Smooth muscle cell (in vitro differentiated cells): ENCODE data around the gene NLRC5. TPM values are rescaled to one million over a fixed set of nuclear protein-coding genes. Genes with fewer than 3 reads are reported as not detected.
"Not testable (repeated sequence)": the region's sequence is repeated elsewhere in the genome, so short reads cannot be mapped to it uniquely, and the experiment has no call there.

Source experiments
- DNase-seq: peaks from one replicate; lab custom pipeline; 2025; ENCODE audit not compliant: unreplicated experiment; lab: John Stamatoyannopoulos, UW
- H2AFZ ChIP-seq: fragments of 200-600 bp; sonication (generic); 2 replicates; pipeline ENCODE4 v1.6.0; 2016; ENCODE audit warnings: antibody characterized with exemption, low read depth, mild to moderate bottlenecking
- H3F3A ChIP-seq: fragments of 200-600 bp; sonication (generic); 2 replicates; pipeline ENCODE4 v1.6.0; 2017; ENCODE audit warnings: antibody characterized with exemption, low read depth
- H3K27ac ChIP-seq: fragments of 200-600 bp; sonication (generic); 2 replicates; pipeline ENCODE4 v1.5.1; 2016; ENCODE audit warnings: low read depth, mild to moderate bottlenecking
- H3K27me3 ChIP-seq: fragments of 200-600 bp; sonication (generic); 2 replicates; pipeline ENCODE4 v1.6.1; 2016; ENCODE audit warnings: low read depth, mild to moderate bottlenecking
- H3K36me3 ChIP-seq: fragments of 200-600 bp; sonication (generic); 2 replicates; pipeline ENCODE4 v1.5.1; 2016; ENCODE audit warnings: low read depth
- H3K4me1 ChIP-seq: fragments of 200-600 bp; sonication (generic); 2 replicates; pipeline ENCODE4 v1.5.1; 2016; ENCODE audit warnings: low read depth
- H3K4me2 ChIP-seq: fragments of 200-600 bp; sonication (generic); 2 replicates; pipeline ENCODE4 v1.6.0; 2016; ENCODE audit warnings: mild to moderate bottlenecking
- H3K4me3 ChIP-seq: fragments of 200-600 bp; sonication (generic); 2 replicates; pipeline ENCODE4 v1.5.1; 2016; ENCODE audit warnings: mild to moderate bottlenecking
- H3K79me2 ChIP-seq: fragments of 200-600 bp; sonication (generic); 2 replicates; pipeline ENCODE4 v1.6.0; 2016; ENCODE audit warnings: low read depth, mild to moderate bottlenecking
- H3K9ac ChIP-seq: fragments of 200-600 bp; sonication (generic); 2 replicates; pipeline ENCODE4 v1.6.0; 2016; ENCODE audit warnings: low read depth
- H3K9me3 ChIP-seq: fragments of 200-600 bp; sonication (generic); replicated peaks from 2 replicates; pipeline ENCODE4 v1.5.1; 2016; ENCODE audit warnings: low read depth
- H4K20me1 ChIP-seq: fragments of 200-600 bp; sonication (generic); 2 replicates; pipeline ENCODE4 v1.6.0; 2016; ENCODE audit warnings: low read depth
- CTCF ChIP-seq: fragments of 200-600 bp; sonication (generic); IDR thresholded peaks from 2 replicates; pipeline ENCODE4 v1.5.1; 2017; ENCODE audit warnings: borderline replicate concordance, mild to moderate bottlenecking, antibody characterized with exemption; ENCODE audit not compliant: insufficient read depth, poor library complexity, severe bottlenecking
- WGBS: methylation state at CpG from one replicate; pipeline ENCODE4 v1.1.7; 2016; ENCODE audit warnings: low lambda C conversion rate; 5-methylcytosine and 5-hydroxymethylcytosine counted together
- polyA plus RNA-seq: library from polyadenylated mRNA; unstranded; fragments of >200 nt; fragmentation: Nextera tagmentation; extraction: Ambion mirVana; gene quantifications from 2 replicates; pipeline ENCODE4 v1.2.1, GENCODE V29; 2016
- total RNA-seq: library from RNA; depleted of rRNA; stranded (reverse); fragments of >200 nt; gene quantifications from 2 replicates; pipeline ENCODE4 v1.2.3, GENCODE V29; 2014

The NLRC5 gene
- total and polyA plus RNA-seq, 2 experiments from 2014 or later = 4.2 to 21.4 TPM

- H3K9ac ChIP-seq = no peak overlapping the region
- no peak for DNase-seq
- H3K27me3 ChIP-seq = no peaks in the 10 kb centered on the region
- no peaks in the 10 kb centered on the region for H3F3A ChIP-seq
- no peak overlapping the region for H3K27ac ChIP-seq
- no peaks in the 10 kb centered on the region for H3K4me1 ChIP-seq
- no peaks in the 10 kb centered on the region for H4K20me1 ChIP-seq
- no peaks in the 10 kb centered on the region for H3K36me3 ChIP-seq
- no peak overlapping the region for H2AFZ ChIP-seq
- H3K4me3 ChIP-seq = no peak overlapping the region
- no peak overlapping the region for H3K4me2 ChIP-seq
- no peak for TF ChIP-seq CTCF
- H3K9me3 ChIP-seq = no peaks in the 10 kb centered on the region
- no peaks in the 10 kb centered on the region for H3K79me2 ChIP-seq
- 85% methylated on average over 18 of the region's 18 CpGs for WGBS
Observed at GRCh38 chr16:56972403-56973293, 16.7 kb upstream of the NLRC5 start.

- H4K20me1 ChIP-seq = no peaks in the 10 kb centered on the region
- no peak overlapping the region for H3K4me3 ChIP-seq
- no peaks in the 10 kb centered on the region for H3K79me2 ChIP-seq
- H3K4me2 ChIP-seq = no peak overlapping the region
- no peak overlapping the region for H3K9ac ChIP-seq
- H3K9me3 ChIP-seq = no peaks in the 10 kb centered on the region
- no peaks in the 10 kb centered on the region for H3K27me3 ChIP-seq
- no peak overlapping the region for H2AFZ ChIP-seq
- no peaks in the 10 kb centered on the region for H3K4me1 ChIP-seq
- H3K27ac ChIP-seq = no peak overlapping the region
- 89% methylated on average over 9 of the region's 9 CpGs for WGBS
- H3F3A ChIP-seq = no peaks in the 10 kb centered on the region
- DNase-seq = no peak
- no peak for TF ChIP-seq CTCF
- H3K36me3 ChIP-seq = no peaks in the 10 kb centered on the region
Observed at GRCh38 chr16:56973294-56973689, 16.1 kb upstream of the NLRC5 start.

- 82% methylated on average over 7 of the region's 7 CpGs for WGBS
- H3K79me2 ChIP-seq, H3K9me3 ChIP-seq, H3K36me3 ChIP-seq, H3K4me1 ChIP-seq, H3K4me3 ChIP-seq, H3K4me2 ChIP-seq, H2AFZ ChIP-seq, H3K27ac ChIP-seq, H3K9ac ChIP-seq, DNase-seq, H3K27me3 ChIP-seq, H3F3A ChIP-seq, H4K20me1 ChIP-seq: not testable (repeated sequence)
Observed at GRCh38 chr16:56973899-56974298, 15.5 kb upstream of the NLRC5 start.

GRCh38 chr16:56974549-56975300 lies 14.6 kb upstream of the NLRC5 start:
- Histone ChIP-seq H3K4me3 (no peak overlapping the region), H3K27ac (no peak overlapping the region), H2AFZ (no peak overlapping the region), H4K20me1 (no peaks in the 10 kb centered on the region), H3K79me2 (no peaks in the 10 kb centered on the region), H3K4me2 (no peak overlapping the region), H3K9ac (no peak overlapping the region), H3F3A (no peaks in the 10 kb centered on the region), H3K27me3 (no peaks in the 10 kb centered on the region), H3K4me1 (no peaks in the 10 kb centered on the region), H3K36me3 (no peaks in the 10 kb centered on the region), H3K9me3 (no peaks in the 10 kb centered on the region)
- TF ChIP-seq CTCF = no peak
- DNase-seq = no peak
- WGBS = 89% methylated on average over 9 of the region's 9 CpGs
